GM21619 (cell line): ENCODE results near the gene MPP2.

Experiments
- ATAC-seq: cut with Tn5 transposase; IDR thresholded peaks from one replicate; pipeline ENCODE4 v1.9.1; 2021; ENCODE audit not compliant: unreplicated experiment

Gene MPP2

DNA sequence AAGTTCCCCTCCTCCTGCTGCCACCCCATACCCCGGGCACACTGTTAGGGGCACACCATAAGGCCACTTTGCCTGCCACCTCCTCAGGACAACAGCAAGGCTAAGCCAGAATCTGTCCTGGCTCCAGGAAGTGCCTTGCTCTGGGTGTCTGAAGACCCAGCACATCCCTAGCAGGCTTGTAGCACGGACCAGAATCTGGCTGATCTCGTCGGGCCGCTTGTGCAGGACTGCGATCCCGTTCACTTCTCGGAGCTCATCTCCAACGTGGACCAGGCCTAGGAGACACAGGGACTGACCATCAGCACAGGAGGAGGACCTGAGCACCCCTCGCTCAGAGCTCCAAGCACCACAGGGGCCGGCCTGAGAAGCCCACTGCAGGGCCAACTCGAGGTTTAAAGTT, 81.8 kb downstream of the MPP2 start:
- ATAC-seq = no peak
